Hindlimb muscle (tissue), 1 donor: ENCODE results near the gene ABHD17B. TPM values are rescaled to one million over a fixed set of nuclear protein-coding genes. Genes with fewer than 3 reads are reported as not detected.

Experiments used
- DNase-seq: peaks from one replicate; pipeline ENCODE4 v3.0.0-alpha.2; 2013
- polyA plus RNA-seq: library from polyadenylated mRNA; unstranded; fragments of 120-200 nt; gene quantifications from one replicate; pipeline ENCODE4 v1.2.1, GENCODE V29; 2013; ENCODE audit not compliant: insufficient read length

ABHD17B gene
- polyA plus RNA-seq, 1 donor: 35.5 TPM

GRCh38 chr9:71876829-71877228 is 34.2 kb downstream of the ABHD17B start:
- DNase-seq: no peak

GRCh38 chr9:71876106-71876505 is 34.9 kb downstream of the ABHD17B start:
- no peak for DNase-seq

- DNase-seq: no peak
Measured at GRCh38 chr9:71875345-71875744, 35.6 kb downstream of the ABHD17B start.

GRCh38 chr9:71863631-71864030 is 47.4 kb downstream of the ABHD17B start:
- no peak for DNase-seq

GRCh38 chr9:71861618-71862017 is 49.4 kb downstream of the ABHD17B start:
- no peak for DNase-seq

GRCh38 chr9:71859939-71860338 is 51.1 kb downstream of the ABHD17B start:
- no peak for DNase-seq

GRCh38 chr9:71858812-71859211 is 52.2 kb downstream of the ABHD17B start:
- no peak for DNase-seq

GRCh38 chr9:71858102-71858798 is 52.7 kb downstream of the ABHD17B start:
- no peak for DNase-seq

- no peak for DNase-seq
Measured at GRCh38 chr9:71857159-71857558, 53.8 kb downstream of the ABHD17B start.

- no peak for DNase-seq
Measured at GRCh38 chr9:71854811-71855210, 56.2 kb downstream of the ABHD17B start.

GRCh38 chr9:71853084-71853483 is 57.9 kb downstream of the ABHD17B start:
- DNase-seq: no peak

- DNase-seq: no peak
Measured at GRCh38 chr9:71850996-71851395, 60.0 kb downstream of the ABHD17B start.

GRCh38 chr9:71847892-71848291 is 63.1 kb downstream of the ABHD17B start:
- DNase-seq: no peak

- no peak for DNase-seq
Measured at GRCh38 chr9:71844808-71845207, 66.2 kb downstream of the ABHD17B start.

GRCh38 chr9:71839668-71840067 is 71.3 kb downstream of the ABHD17B start:
- no peak for DNase-seq

- DNase-seq: no peak
Measured at GRCh38 chr9:71835596-71835995, 75.4 kb downstream of the ABHD17B start.

GRCh38 chr9:71830929-71831328 is 80.1 kb downstream of the ABHD17B start:
- peak; percentile 38 for DNase-seq

GRCh38 chr9:71830153-71830552 is 80.8 kb downstream of the ABHD17B start:
- no peak for DNase-seq

GRCh38 chr9:71826279-71826678 is 84.7 kb downstream of the ABHD17B start:
- no peak for DNase-seq

GRCh38 chr9:71824257-71824656 is 86.7 kb downstream of the ABHD17B start:
- no peak for DNase-seq

GRCh38 chr9:71822935-71823334 is 88.1 kb downstream of the ABHD17B start:
- DNase-seq: no peak

- DNase-seq: no peak
Measured at GRCh38 chr9:71822456-71822855, 88.5 kb downstream of the ABHD17B start.

- no peak for DNase-seq
Measured at GRCh38 chr9:71821405-71821804, 89.6 kb downstream of the ABHD17B start.

- no peak for DNase-seq
Measured at GRCh38 chr9:71820403-71820921, 90.5 kb downstream of the ABHD17B start.
